Fibroblast of lung (primary cell): ENCODE measurements around the gene KNOP1.

Source experiments
- EZH2 ChIP-seq: IDR thresholded peaks from 2 replicates; pipeline ENCODE4 v1.5.1; 2012; ENCODE audit warnings: low read length, control low read depth, mild to moderate bottlenecking; ENCODE audit errors: missing control alignments
- TF ChIP-seq, protein P1 (sequence below), 2 donors: IDR thresholded peaks in 1 of 2; conservative IDR thresholded peaks in 1 of 2; 1 replicate in 1 of 2; 2 replicates in 1 of 2; pipeline ENCODE4 v1.5.1; 2011 to 2012; ENCODE audit warnings: low read length in 2 of 2, control low read depth in 1 of 2, inconsistent platforms in 1 of 2, low read depth in 1 of 2, mild to moderate bottlenecking in 1 of 2

GRCh38 chr16:19662351-19662750, 55.7 kb downstream of the KNOP1 start:
- TF ChIP-seq EZH2 = no peak
- TF ChIP-seq, protein P1, sequence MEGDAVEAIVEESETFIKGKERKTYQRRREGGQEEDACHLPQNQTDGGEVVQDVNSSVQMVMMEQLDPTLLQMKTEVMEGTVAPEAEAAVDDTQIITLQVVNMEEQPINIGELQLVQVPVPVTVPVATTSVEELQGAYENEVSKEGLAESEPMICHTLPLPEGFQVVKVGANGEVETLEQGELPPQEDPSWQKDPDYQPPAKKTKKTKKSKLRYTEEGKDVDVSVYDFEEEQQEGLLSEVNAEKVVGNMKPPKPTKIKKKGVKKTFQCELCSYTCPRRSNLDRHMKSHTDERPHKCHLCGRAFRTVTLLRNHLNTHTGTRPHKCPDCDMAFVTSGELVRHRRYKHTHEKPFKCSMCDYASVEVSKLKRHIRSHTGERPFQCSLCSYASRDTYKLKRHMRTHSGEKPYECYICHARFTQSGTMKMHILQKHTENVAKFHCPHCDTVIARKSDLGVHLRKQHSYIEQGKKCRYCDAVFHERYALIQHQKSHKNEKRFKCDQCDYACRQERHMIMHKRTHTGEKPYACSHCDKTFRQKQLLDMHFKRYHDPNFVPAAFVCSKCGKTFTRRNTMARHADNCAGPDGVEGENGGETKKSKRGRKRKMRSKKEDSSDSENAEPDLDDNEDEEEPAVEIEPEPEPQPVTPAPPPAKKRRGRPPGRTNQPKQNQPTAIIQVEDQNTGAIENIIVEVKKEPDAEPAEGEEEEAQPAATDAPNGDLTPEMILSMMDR (conservative IDR thresholded peaks at IDR 0.05 in 1 of 2, IDR thresholded peaks at IDR 0.05 in 1 of 2; ENCODE audit: low read depth in 1 of 2, low read length in 2 of 2) = no peak
